HepG2 (cell line): ENCODE results near the gene ADCY1. TPM values are rescaled to one million over a fixed set of nuclear protein-coding genes. Genes with fewer than 3 reads are reported as not detected.

Experiments
- ATAC-seq: fragments of 200-7000 bp; cut with Tn5 transposase; 3 replicates; pipeline ENCODE4 v1.9.1; 2020; ENCODE audit warnings: mild to moderate bottlenecking, moderate library complexity
- BruUV-seq: library from RNA; stranded (reverse); fragments of 400-500 nt; replicated peaks from 2 replicates; lab custom pipeline; 2021; lab: Mats Ljungman, UMichigan
- CTCF ChIA-PET: fragments of 300-600 bp; formaldehyde crosslinking; extraction: SDS; loops from one replicate; lab custom pipeline; 2021; ENCODE audit warnings: low total read pairs, inconsistent platforms, low intra/inter-chr PET ratio; lab: Yijun Ruan, JAX
- POLR2A ChIA-PET: fragments of 350-600 bp; sonication (Branson Sonifier 250); formaldehyde crosslinking; loops from one replicate; lab custom pipeline; 2020; ENCODE audit warnings: antibody characterized with exemption, inconsistent platforms; lab: Yijun Ruan, JAX
- DNase-seq: peaks from one replicate; pipeline ENCODE4 v3.0.0-alpha.2; 2015; ENCODE audit warnings: low spot score
- FAIRE-seq: peaks from 3 replicates; lab custom pipeline; 2011; peaks lifted over from hg19 to GRCh38; lab: Jason Lieb, UNC
- H2AFZ ChIP-seq: one replicate; pipeline ENCODE4 v1.6.1; 2011; ENCODE audit warnings: low read length, inconsistent platforms
- H3K27ac ChIP-seq: fragments of 300-600 bp; 3 replicates; pipeline ENCODE4 v1.8.0; 2011; ENCODE audit warnings: mixed run types, mild to moderate bottlenecking, mixed read lengths, low read length, inconsistent platforms; ENCODE audit not compliant: insufficient read depth; ENCODE audit errors: extremely low read length
- H3K27me3 ChIP-seq, 2 experiments: fragments of 200-600 bp in 1 of 2; 2 replicates in 1 of 2; 3 replicates in 1 of 2; pipeline versions ENCODE4 v1.6.0 to v1.8.0; 2011; ENCODE audit warnings: low read length in 2 of 2, mild to moderate bottlenecking in 2 of 2, moderate library complexity in 2 of 2, inconsistent platforms in 1 of 2; ENCODE audit not compliant: insufficient read depth in 2 of 2, control insufficient read depth in 1 of 2
- H3K36me3 ChIP-seq, 2 experiments: fragments of 200-600 bp in 1 of 2; replicated peaks in 1 of 2; 2 replicates in 1 of 2; 3 replicates in 1 of 2; pipeline versions ENCODE4 v1.5.1 to v1.8.0; 2011; ENCODE audit warnings: low read length in 2 of 2, inconsistent platforms in 1 of 2; ENCODE audit not compliant: insufficient read depth in 2 of 2, control insufficient read depth in 1 of 2
- H3K4me1 ChIP-seq: 2 replicates; pipeline ENCODE4 v1.5.1; 2012; ENCODE audit warnings: low read length, inconsistent platforms; ENCODE audit not compliant: insufficient read depth
- H3K4me2 ChIP-seq: 2 replicates; pipeline ENCODE4 v1.6.0; 2011; ENCODE audit warnings: low read depth, low read length, inconsistent platforms
- H3K4me3 ChIP-seq, 3 experiments: fragments of 200-600 bp in 1 of 3; sonication (generic), shearing (Covaris generic) in 1 of 3; replicated peaks in 1 of 3; 2 replicates each; pipeline ENCODE4 v1.5.1; 2011 to 2016; ENCODE audit warnings: low read length in 3 of 3, inconsistent platforms in 2 of 3, low read depth in 2 of 3, mild to moderate bottlenecking in 2 of 3, control low read depth in 1 of 3, mixed read lengths in 1 of 3; ENCODE audit not compliant: insufficient read depth in 1 of 3
- H3K79me2 ChIP-seq: one replicate; pipeline ENCODE4 v1.6.1; 2011; ENCODE audit warnings: low read length, inconsistent platforms; ENCODE audit not compliant: insufficient read depth
- H3K9ac ChIP-seq: 2 replicates; pipeline ENCODE4 v1.6.0; 2011; ENCODE audit warnings: mild to moderate bottlenecking, low read depth, low read length, inconsistent platforms; ENCODE audit not compliant: insufficient read depth
- H3K9me3 ChIP-seq: 2 replicates; pipeline ENCODE4 v1.5.1; 2012; ENCODE audit warnings: mild to moderate bottlenecking, low read length
- H4K20me1 ChIP-seq: 2 replicates; pipeline ENCODE4 v1.6.0; 2011; ENCODE audit warnings: inconsistent platforms, mild to moderate bottlenecking, low read length, moderate library complexity; ENCODE audit not compliant: insufficient read depth
- E2F2 ChIP-seq: sonication (generic); formaldehyde crosslinking; IDR thresholded peaks from 2 replicates; pipeline ENCODE4 v1.4.0; 2020; ENCODE audit warnings: missing genetic modification reagents, borderline replicate concordance
- HIVEP1 ChIP-seq: sonication (generic); formaldehyde crosslinking; IDR thresholded peaks from 2 replicates; pipeline ENCODE4 v1.4.0; 2020; ENCODE audit warnings: mild to moderate bottlenecking, missing genetic modification reagents
- RBM39 ChIP-seq: fragments of 200-400 bp; formaldehyde crosslinking; IDR thresholded peaks from one replicate; pipeline ENCODE4 v1.6.1; 2018; ENCODE audit warnings: antibody characterized with exemption, mild to moderate bottlenecking, low read depth, low read length; ENCODE audit not compliant: poor library complexity, severe bottlenecking
- SMAD1 ChIP-seq: sonication (generic); formaldehyde crosslinking; IDR thresholded peaks from 2 replicates; pipeline ENCODE4 v1.4.0; 2020; ENCODE audit warnings: missing genetic modification reagents, low read depth, mild to moderate bottlenecking, borderline replicate concordance
- TEAD3 ChIP-seq: optimal IDR thresholded peaks from 2 replicates; pipeline ENCODE3; 2016; ENCODE audit warnings: borderline replicate concordance
- ZBTB38 ChIP-seq: sonication (generic); formaldehyde crosslinking; IDR thresholded peaks from 2 replicates; pipeline ENCODE4 v1.5.1; 2020; ENCODE audit warnings: mild to moderate bottlenecking, missing genetic modification reagents
- ZFY ChIP-seq: sonication (generic); formaldehyde crosslinking; IDR thresholded peaks from 2 replicates; pipeline ENCODE4 v1.4.0; 2020; ENCODE audit warnings: missing genetic modification reagents
- ZNF782 ChIP-seq: sonication (generic); formaldehyde crosslinking; IDR thresholded peaks from 2 replicates; pipeline ENCODE4 v1.4.0; 2020; ENCODE audit warnings: missing genetic modification reagents, mild to moderate bottlenecking, borderline replicate concordance
- WGBS: methylation state at CpG from one replicate; pipeline ENCODE4 v1.1.6; 2017; ENCODE audit warnings: low lambda C conversion rate; 5-methylcytosine and 5-hydroxymethylcytosine counted together
- in situ Hi-C: cut with HindIII; loops from 2 replicates; pipeline ENCODE4 v1.10.0; 2017; ENCODE audit warnings: low pct_unique_long_range_greater_than_20kb; ENCODE audit not compliant: extremely low pct_ligation_motif_present
- intact Hi-C: fragments of 100-400 bp; cut with micrococcal nuclease; formaldehyde crosslinking; loops from one replicate; pipeline ENCODE4 v1.10.0; 2022; ENCODE audit not compliant: unreplicated experiment
- polyA plus RNA-seq, 8 experiments: library from polyadenylated mRNA; depleted of rRNA in 3 of 8; stranded (reverse) in 7 of 8; unstranded in 1 of 8; fragments of >200 nt; fragmentation: Illumina TruSeq in 4 of 8; extraction: Trizol in 4 of 8; gene quantifications; 2 replicates each; pipeline versions ENCODE4 v1.2.1 to v1.2.3, GENCODE V29; 2011 to 2016; ENCODE audit warnings: low read depth in 4 of 8, missing spikeins in 1 of 8, mixed read lengths in 1 of 8; ENCODE audit not compliant: insufficient read depth in 1 of 8
- total RNA-seq, 5 experiments: library from RNA; depleted of rRNA; stranded (reverse); fragments of >200 nt; fragmentation: Illumina TruSeq; extraction: Trizol; gene quantifications; 2 replicates each; pipeline ENCODE4 v1.2.3, GENCODE V29; 2016; ENCODE audit warnings: low read depth in 1 of 5
- TF ChIP-seq, protein P1 (sequence below), 2 experiments: sonication (generic) in 1 of 2; formaldehyde crosslinking in 1 of 2; IDR thresholded peaks; 2 replicates each; pipeline versions ENCODE4 v1.4.0 to v1.6.1; 2016 to 2020; ENCODE audit warnings: borderline replicate concordance in 1 of 2, low read depth in 1 of 2, mild to moderate bottlenecking in 1 of 2, missing genetic modification reagents in 1 of 2

The ADCY1 gene
- total and polyA plus RNA-seq, 2 of the 13 experiments (the other 11 are each of a cell fraction or from before 2014, with no cell fraction given) = 0.80 to 1.2 TPM

DNA sequence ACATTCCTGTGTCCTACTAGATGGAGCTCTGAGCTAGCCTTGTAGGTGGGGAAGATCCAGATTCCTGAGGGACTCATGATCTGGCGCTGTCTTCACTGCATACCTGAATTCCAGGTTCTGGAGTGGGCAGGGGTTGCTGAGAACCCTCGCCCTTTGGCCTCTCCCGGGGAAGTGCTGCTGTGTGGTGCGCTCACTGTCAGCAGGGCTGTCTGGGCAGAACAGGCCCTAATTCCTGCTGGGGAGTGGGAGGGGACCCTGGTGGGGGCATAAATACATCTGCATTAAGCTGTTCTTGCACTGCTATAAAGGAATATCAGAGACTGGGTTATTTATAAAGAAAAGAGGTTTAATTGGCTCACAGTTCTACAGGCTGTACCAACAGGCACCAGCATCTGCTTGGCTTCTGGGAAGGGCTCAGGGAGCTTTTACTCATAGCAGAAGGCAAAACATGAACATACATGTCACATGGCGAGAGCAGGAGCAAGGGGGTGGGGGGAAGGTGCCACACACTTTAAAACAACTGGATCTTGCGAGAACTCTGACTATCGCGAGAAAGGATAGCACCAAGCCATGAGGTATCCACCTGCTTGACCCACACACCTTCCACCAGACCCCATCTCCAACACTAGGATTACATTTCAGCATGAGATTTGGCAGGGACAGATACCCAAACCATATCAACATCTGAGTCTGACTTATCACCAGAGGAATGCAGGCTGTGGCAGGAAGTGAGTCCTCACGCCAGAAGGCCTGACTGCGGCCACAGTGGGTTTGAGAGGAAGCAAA is 115.0 kb downstream of the ADCY1 start:
- H3K9me3 ChIP-seq = no peaks in the 10 kb centered on the region
- in situ Hi-C loops (no loop called here), intact Hi-C loops (no loop called here)
- ATAC-seq = no peak
- ChIA-PET CTCF (no interaction called here), POLR2A (no interaction called here)
- no peak overlapping the region for H2AFZ ChIP-seq
- DNase-seq = peak; percentile 24
- H3K4me2 ChIP-seq = no peak overlapping the region
- TF ChIP-seq ZNF782 (CRISPR knock-in tag) (0 out of 2 replicates have a peak, but pooled peaks have one; percentile 38), HIVEP1 (CRISPR knock-in tag) (0 out of 2 replicates have a peak, but pooled peaks have one; percentile 10), ZBTB38 (CRISPR knock-in tag) (peak; percentile 88), ZFY (peak; percentile 22; the same call in 1 of the 2 replicates), TEAD3 (peak; percentile 10), SMAD1 (CRISPR knock-in tag) (0 out of 2 replicates have a peak, but pooled peaks have one; percentile 31), E2F2 (CRISPR knock-in tag) (no peak), RBM39 (peak; percentile 5)
- TF ChIP-seq, protein P1, sequence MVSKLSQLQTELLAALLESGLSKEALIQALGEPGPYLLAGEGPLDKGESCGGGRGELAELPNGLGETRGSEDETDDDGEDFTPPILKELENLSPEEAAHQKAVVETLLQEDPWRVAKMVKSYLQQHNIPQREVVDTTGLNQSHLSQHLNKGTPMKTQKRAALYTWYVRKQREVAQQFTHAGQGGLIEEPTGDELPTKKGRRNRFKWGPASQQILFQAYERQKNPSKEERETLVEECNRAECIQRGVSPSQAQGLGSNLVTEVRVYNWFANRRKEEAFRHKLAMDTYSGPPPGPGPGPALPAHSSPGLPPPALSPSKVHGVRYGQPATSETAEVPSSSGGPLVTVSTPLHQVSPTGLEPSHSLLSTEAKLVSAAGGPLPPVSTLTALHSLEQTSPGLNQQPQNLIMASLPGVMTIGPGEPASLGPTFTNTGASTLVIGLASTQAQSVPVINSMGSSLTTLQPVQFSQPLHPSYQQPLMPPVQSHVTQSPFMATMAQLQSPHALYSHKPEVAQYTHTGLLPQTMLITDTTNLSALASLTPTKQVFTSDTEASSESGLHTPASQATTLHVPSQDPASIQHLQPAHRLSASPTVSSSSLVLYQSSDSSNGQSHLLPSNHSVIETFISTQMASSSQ (IDR thresholded peaks at IDR 0.05; ENCODE audit: low read depth) = no peak
- TF ChIP-seq, protein P1 (CRISPR knock-in tag; IDR thresholded peaks at IDR 0.05; ENCODE audit: borderline replicate concordance) = no peak
- peaks cover 41% of the 10 kb centered on the region for H3K4me1 ChIP-seq
- no peaks in the 10 kb centered on the region for H4K20me1 ChIP-seq
- H3K27me3 ChIP-seq = no peaks in the 10 kb centered on the region
- no peak overlapping the region for H3K4me3 ChIP-seq
- WGBS = 91% methylated on average over 10 of the region's 10 CpGs
- no peak overlapping the region for H3K9ac ChIP-seq
- H3K27ac ChIP-seq = no peak overlapping the region
- no peak for FAIRE-seq
- H3K79me2 ChIP-seq = no peaks in the 10 kb centered on the region
- BruUV-seq = no TSS peak
- H3K36me3 ChIP-seq = no peaks in the 10 kb centered on the region
